Measurements from ENCODE around the gene TNC. TPM values are rescaled to one million over a fixed set of nuclear protein-coding genes. Genes with fewer than 3 reads are reported as not detected.
"Not testable (repeated sequence)": the region's sequence is repeated elsewhere in the genome, so short reads cannot be mapped to it uniquely, and the experiment has no call there.

Gene TNC
- total RNA-seq, 1 experiment from 2014 or later, result 11.4 TPM

DNA sequence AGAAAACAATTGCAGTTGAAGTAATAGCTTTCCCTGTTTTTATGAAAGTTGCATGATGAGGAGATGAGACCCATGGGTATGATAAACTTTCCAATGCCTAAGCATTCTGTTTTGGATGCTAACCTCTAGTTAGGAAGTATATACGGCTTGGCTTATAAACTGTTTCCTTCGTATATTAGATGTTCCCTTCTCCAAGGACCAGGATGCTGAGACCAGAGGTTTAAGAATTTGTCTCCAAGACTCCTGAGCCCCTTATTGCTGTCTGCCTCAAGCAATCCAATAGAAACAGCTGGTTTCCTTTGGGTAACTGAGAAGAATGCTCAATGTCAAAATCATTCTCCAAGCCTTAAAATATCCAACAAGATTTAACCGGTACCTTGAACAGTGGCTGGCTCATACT is 12.2 kb upstream of the TNC start:
- H3K4me3 ChIP-seq (ENCODE audit: low read depth, low read length), result no peak overlapping the region
- no peaks in the 10 kb centered on the region for H3K27me3 ChIP-seq (replicated peaks; ENCODE audit: control insufficient read depth, insufficient read depth, low read length)
- POLR2A ChIA-PET, result no interaction called here
- intact Hi-C loops (cut with micrococcal nuclease; ENCODE audit: unreplicated experiment), result no loop called here
- no peak for DNase-seq
- no peaks in the 10 kb centered on the region for H3K27me3 Mint-ChIP-seq (ENCODE audit: insufficient read depth, unreplicated experiment)
- H3K36me3 ChIP-seq (ENCODE audit: control insufficient read depth, insufficient read depth, low read length), result no peaks in the 10 kb centered on the region
- TF ChIP-seq, protein P1, sequence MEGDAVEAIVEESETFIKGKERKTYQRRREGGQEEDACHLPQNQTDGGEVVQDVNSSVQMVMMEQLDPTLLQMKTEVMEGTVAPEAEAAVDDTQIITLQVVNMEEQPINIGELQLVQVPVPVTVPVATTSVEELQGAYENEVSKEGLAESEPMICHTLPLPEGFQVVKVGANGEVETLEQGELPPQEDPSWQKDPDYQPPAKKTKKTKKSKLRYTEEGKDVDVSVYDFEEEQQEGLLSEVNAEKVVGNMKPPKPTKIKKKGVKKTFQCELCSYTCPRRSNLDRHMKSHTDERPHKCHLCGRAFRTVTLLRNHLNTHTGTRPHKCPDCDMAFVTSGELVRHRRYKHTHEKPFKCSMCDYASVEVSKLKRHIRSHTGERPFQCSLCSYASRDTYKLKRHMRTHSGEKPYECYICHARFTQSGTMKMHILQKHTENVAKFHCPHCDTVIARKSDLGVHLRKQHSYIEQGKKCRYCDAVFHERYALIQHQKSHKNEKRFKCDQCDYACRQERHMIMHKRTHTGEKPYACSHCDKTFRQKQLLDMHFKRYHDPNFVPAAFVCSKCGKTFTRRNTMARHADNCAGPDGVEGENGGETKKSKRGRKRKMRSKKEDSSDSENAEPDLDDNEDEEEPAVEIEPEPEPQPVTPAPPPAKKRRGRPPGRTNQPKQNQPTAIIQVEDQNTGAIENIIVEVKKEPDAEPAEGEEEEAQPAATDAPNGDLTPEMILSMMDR (IDR thresholded peaks at IDR 0.05; ENCODE audit: insufficient read depth in 1 of 2, low read depth in 1 of 2, low read length in 1 of 2, severe bottlenecking in 1 of 2, unreplicated experiment in 1 of 2), result no peak
- no peak overlapping the region for H3K4me3 Mint-ChIP-seq (ENCODE audit: unreplicated experiment)
- CTCF ChIA-PET, result no interaction called here
- peaks cover 8% of the 10 kb centered on the region for H3K4me1 ChIP-seq
- H3K4me1 Mint-ChIP-seq (ENCODE audit: low read depth, unreplicated experiment), result peaks cover 13% of the 10 kb centered on the region
- no TSS peak for BruUV-seq (replicated peaks)
- H3K27ac Mint-ChIP-seq (ENCODE audit: unreplicated experiment), result no peak overlapping the region
- H3K36me3 Mint-ChIP-seq (ENCODE audit: insufficient read depth, unreplicated experiment), result no peaks in the 10 kb centered on the region
- no peaks in the 10 kb centered on the region for H3K9me3 ChIP-seq
- H3K9me3 Mint-ChIP-seq (ENCODE audit: unreplicated experiment), result peaks cover 21% of the 10 kb centered on the region

DNA sequence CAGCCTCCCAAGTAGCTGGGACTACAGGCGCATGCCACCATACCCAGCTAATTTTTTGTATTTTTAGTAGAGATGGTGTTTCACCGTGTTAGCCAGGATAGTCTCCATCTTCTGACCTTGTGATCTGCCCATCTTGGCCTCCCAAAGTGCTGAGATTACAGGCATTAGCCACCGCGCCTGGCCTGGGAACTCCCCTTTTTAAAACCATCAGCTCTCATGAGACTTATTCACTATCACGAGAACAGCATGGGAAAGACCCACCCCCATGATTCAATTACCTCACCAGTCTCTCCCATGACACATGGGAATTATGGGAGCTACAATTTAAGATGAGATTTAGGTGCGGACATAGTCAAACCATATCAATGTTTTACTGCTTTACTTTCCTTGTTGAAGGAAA is 10.8 kb upstream of the TNC start:
- H3K36me3 Mint-ChIP-seq (ENCODE audit: insufficient read depth, unreplicated experiment); H3K36me3 ChIP-seq (ENCODE audit: control insufficient read depth, insufficient read depth, low read length); H3K27me3 ChIP-seq (replicated peaks; ENCODE audit: control insufficient read depth, insufficient read depth, low read length); DNase-seq; H3K4me1 ChIP-seq; POLR2A ChIA-PET; H3K9me3 ChIP-seq; H3K27me3 Mint-ChIP-seq (ENCODE audit: insufficient read depth, unreplicated experiment); CTCF ChIA-PET; BruUV-seq (replicated peaks); intact Hi-C loops (cut with micrococcal nuclease; ENCODE audit: unreplicated experiment); H3K4me3 Mint-ChIP-seq (ENCODE audit: unreplicated experiment); H3K27ac Mint-ChIP-seq (ENCODE audit: unreplicated experiment); H3K4me3 ChIP-seq (ENCODE audit: low read depth, low read length): not testable (repeated sequence)
- Mint-ChIP-seq H3K9me3 (ENCODE audit: unreplicated experiment) (peaks cover 25% of the 10 kb centered on the region), H3K4me1 (ENCODE audit: low read depth, unreplicated experiment) (peaks cover 13% of the 10 kb centered on the region)

DNA sequence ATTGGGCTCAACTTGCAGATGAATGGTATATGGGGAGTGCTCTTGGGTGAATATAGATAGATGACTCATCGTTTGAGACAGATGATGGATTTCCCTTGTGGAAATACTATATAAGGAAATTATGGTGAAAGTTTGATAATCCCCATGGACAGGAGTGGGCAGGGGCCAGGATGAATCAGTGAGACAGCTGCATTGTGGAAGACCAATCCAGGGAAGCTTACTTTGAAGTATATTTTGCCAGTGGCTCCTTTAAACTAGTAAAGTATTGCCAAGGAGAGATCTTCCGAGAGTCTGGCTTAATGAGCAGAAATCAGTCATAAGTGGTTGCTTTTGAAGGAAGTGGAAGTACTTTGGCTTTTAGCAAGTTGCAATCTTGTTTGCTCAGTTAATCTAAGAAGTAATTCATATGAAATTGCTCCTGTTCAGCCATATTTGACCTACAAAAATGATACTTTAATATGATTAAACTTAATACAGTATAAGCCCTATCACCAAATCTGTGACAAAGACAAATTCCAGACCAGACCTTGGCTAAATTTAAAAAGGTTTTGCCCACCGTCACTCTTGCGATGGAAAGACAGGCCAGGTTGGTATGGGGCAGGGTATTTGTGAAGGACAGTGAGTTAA is 9.3 kb upstream of the TNC start:
- intact Hi-C loops (cut with micrococcal nuclease; ENCODE audit: unreplicated experiment), result no loop called here
- no peak overlapping the region for H3K4me3 ChIP-seq (ENCODE audit: low read depth, low read length)
- BruUV-seq (replicated peaks), result no TSS peak

More for the DNA sequence above, 9.3 kb upstream of the TNC start:
- H3K9me3 ChIP-seq, result no peaks in the 10 kb centered on the region
- H3K4me1 ChIP-seq, result peaks cover 8% of the 10 kb centered on the region
- DNase-seq, result no peak
- Mint-ChIP-seq H3K4me3 (ENCODE audit: unreplicated experiment) (no peak overlapping the region), H3K27ac (ENCODE audit: unreplicated experiment) (no peak overlapping the region), H3K9me3 (ENCODE audit: unreplicated experiment) (peaks cover 25% of the 10 kb centered on the region), H3K36me3 (ENCODE audit: insufficient read depth, unreplicated experiment) (no peaks in the 10 kb centered on the region), H3K4me1 (ENCODE audit: low read depth, unreplicated experiment) (peaks cover 13% of the 10 kb centered on the region), H3K27me3 (ENCODE audit: insufficient read depth, unreplicated experiment) (no peaks in the 10 kb centered on the region)
- H3K36me3 ChIP-seq (ENCODE audit: control insufficient read depth, insufficient read depth, low read length), result no peaks in the 10 kb centered on the region
- TF ChIP-seq, protein P1 (IDR thresholded peaks at IDR 0.05; ENCODE audit: insufficient read depth in 1 of 2, low read depth in 1 of 2, low read length in 1 of 2, severe bottlenecking in 1 of 2, unreplicated experiment in 1 of 2), result no peak
- no peaks in the 10 kb centered on the region for H3K27me3 ChIP-seq (replicated peaks; ENCODE audit: control insufficient read depth, insufficient read depth, low read length)
- ChIA-PET POLR2A (no interaction called here), CTCF (no interaction called here)
